Stimulated activated effector memory CD8-positive, alpha-beta T cell treated with anti-CD3 and anti-CD28 coated beads, Interleukin-12 subunit alpha, Interleukin-12 subunit beta, amount 100 ng/mL, for 72 hours (primary cell): ENCODE results near the gene MAP4K4.

Experiments
- ATAC-seq: fragments of 150-1000 bp; cut with Tn5 transposase; 2 replicates; pipeline ENCODE4 v1.10.0; 2021
- DNase-seq, 2 donors: peaks; one replicate each; pipeline ENCODE4 v3.0.0; 2021 to 2022; ENCODE audit warnings: low spot score in 2 of 2
- H3K27ac Mint-ChIP-seq: one replicate; pipeline ENCODE4 v1.8.0; 2022; ENCODE audit warnings: mild to moderate bottlenecking, mixed read lengths
- H3K36me3 Mint-ChIP-seq: one replicate; pipeline ENCODE4 v1.8.0; 2022; ENCODE audit warnings: mild to moderate bottlenecking, mixed read lengths
- H3K4me1 Mint-ChIP-seq: one replicate; pipeline ENCODE4 v1.8.0; 2022; ENCODE audit warnings: mixed read lengths
- H3K4me3 Mint-ChIP-seq: one replicate; pipeline ENCODE4 v1.8.0; 2022; ENCODE audit warnings: mild to moderate bottlenecking, mixed read lengths
- H3K9me3 Mint-ChIP-seq: one replicate; pipeline ENCODE4 v1.8.0; 2022; ENCODE audit warnings: mixed read lengths

MAP4K4 gene

DNA sequence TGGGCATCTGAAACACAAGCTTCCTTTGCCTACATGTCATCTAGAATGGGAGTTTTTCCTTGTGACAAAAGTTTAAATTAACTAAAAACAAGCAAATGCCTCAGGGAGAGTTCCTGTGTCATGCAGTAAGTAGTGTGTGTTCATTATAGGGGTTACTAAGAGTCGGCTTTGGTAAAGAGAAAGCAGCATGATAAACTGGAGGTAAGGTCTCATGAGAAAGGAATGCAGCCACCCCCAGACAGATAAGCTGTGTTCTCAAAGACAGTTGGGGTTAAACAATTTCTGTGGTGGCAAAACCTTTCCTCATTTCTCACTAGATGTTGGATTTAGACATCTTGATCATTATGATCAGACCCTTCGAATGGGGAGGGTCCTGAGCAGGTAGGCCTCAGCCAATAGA lies 129.7 kb downstream of the MAP4K4 start:
- H3K4me3 Mint-ChIP-seq = no peak overlapping the region
- H3K36me3 Mint-ChIP-seq = peaks cover 23% of the 10 kb centered on the region
- no peak overlapping the region for H3K27ac Mint-ChIP-seq
- ATAC-seq (no peak), DNase-seq (no peak)
- H3K9me3 Mint-ChIP-seq = no peaks in the 10 kb centered on the region
- peaks cover 65% of the 10 kb centered on the region for H3K4me1 Mint-ChIP-seq

DNA sequence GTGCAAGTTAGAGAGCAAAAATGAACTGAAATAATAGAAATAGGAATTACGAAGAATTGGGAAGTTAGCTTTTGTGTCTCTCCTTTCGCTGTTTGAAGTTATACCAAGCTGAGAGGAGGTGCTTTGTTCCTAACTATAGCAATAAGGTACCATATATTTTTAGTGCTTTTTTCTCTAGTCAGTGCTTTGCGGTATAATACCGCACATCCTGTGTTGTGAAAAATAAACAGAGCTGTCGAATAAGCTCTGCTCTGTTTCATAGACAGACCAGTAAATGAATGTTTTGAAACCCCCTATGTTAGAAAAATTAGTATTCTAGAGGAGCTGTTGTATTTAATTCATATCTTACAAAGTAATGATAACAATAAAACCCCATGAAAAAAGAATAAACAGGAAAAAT lies 130.8 kb downstream of the MAP4K4 start:
- peaks cover 55% of the 10 kb centered on the region for H3K4me1 Mint-ChIP-seq
- no peak overlapping the region for H3K27ac Mint-ChIP-seq
- peak; percentile 77 for ATAC-seq
- H3K36me3 Mint-ChIP-seq = peaks cover 29% of the 10 kb centered on the region
- no peak overlapping the region for H3K4me3 Mint-ChIP-seq
- no peaks in the 10 kb centered on the region for H3K9me3 Mint-ChIP-seq
- no peak for DNase-seq

DNA sequence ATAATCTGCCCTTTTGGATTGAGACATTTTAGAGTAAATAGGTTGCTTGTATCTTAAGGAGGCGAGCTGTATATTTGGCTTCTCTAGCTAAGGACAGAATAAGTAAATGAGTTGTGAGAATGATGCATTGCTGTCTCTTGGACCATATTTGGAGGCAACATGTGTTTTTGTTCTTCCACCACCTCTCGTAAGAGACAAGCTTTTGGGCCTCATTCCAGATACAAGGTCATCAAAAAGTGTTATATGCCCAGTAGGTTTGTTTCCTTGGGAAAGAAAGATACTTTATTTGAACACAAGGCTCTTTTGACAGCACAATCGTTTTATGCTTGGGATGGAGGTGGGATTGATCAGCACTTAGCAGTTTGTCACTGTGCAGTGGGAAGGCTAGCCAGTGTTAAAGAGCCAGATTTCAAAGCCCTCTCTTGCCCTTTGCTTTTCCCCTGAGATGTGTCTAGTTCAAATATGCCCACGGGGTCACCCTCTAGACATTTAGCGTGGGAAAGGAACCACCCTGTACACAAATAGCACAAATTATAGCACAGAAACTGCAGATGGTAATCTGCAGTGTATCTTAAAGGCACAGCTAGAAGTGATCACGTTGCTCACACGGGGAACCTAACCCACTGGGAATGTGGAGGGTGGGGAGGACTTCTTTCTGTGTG lies 131.3 kb downstream of the MAP4K4 start:
- H3K9me3 Mint-ChIP-seq = no peaks in the 10 kb centered on the region

DNA sequence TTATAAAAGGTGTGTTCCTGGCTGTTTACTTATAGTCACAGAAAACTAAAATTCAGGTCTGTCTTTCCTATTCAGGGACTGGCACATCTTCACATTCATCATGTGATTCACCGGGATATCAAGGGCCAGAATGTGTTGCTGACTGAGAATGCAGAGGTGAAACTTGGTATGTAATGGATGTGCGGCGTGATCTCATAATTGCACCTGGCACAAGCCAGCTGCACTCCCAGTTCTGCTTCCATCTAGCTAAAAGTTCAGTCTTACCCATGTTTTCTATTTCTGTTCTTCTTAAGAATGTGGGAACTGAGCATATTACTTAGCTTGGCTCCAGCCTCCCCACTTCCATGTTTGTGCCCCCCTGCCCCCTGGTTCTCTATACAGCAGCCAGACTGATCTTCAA lies 131.9 kb downstream of the MAP4K4 start:
- H3K9me3 Mint-ChIP-seq = no peaks in the 10 kb centered on the region
- H3K4me1 Mint-ChIP-seq = peaks cover 48% of the 10 kb centered on the region
- ATAC-seq (no peak), DNase-seq (no peak)
- H3K4me3 Mint-ChIP-seq = no peak overlapping the region
- no peak overlapping the region for H3K27ac Mint-ChIP-seq
- peaks cover 33% of the 10 kb centered on the region for H3K36me3 Mint-ChIP-seq

More for the DNA sequence above, 131.3 kb downstream of the MAP4K4 start:
- Mint-ChIP-seq H3K36me3 (peaks cover 29% of the 10 kb centered on the region), H3K4me1 (peaks cover 50% of the 10 kb centered on the region), H3K27ac (no peak overlapping the region), H3K4me3 (no peak overlapping the region)
- ATAC-seq = no peak
- DNase-seq = no peak

DNA sequence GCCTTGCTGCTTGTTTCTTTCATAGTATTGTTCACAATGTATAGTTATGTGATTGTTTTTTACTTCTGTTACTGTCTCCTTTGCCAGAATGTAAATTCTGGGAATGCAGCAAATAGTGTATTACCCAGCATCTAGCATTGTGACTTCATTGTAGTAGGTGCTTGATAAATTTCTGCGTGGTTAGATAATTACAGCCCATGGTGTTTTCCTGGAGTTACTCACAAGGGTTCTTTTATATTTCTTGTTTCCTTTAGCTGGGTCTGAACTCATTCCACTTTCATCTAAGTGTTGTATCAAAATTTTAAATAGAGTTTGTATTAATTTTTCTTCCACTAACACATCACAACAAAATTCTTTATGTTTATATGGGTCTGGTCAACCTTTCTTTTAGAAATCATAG lies 132.6 kb downstream of the MAP4K4 start:
- DNase-seq = no peak
- peak overlapping the region; percentile 48 for H3K27ac Mint-ChIP-seq
- ATAC-seq = peak; percentile 17
- H3K36me3 Mint-ChIP-seq = peaks cover 40% of the 10 kb centered on the region
- H3K9me3 Mint-ChIP-seq = no peaks in the 10 kb centered on the region
- peaks cover 48% of the 10 kb centered on the region for H3K4me1 Mint-ChIP-seq
- H3K4me3 Mint-ChIP-seq = no peak overlapping the region

DNA sequence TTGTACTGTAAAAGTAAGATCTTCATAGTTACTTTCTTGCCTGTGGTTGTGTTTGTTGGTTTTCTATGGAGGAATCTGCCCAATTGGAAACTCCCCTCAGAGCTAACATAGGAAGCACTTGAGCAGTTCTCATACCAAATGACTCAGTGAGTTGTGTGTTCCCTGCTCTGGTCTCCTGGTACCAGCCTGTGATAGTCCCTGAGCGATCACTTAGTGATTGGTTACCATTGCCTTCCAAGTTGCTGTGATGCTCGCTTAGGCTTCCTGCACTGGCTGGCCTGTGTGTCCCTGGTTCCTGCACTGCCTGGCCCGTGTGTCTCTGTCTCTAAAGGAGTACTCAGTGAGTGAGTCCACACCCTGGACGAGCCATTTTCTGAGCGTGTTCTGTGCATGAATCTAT lies 133.0 kb downstream of the MAP4K4 start:
- peak overlapping the region; percentile 48 for H3K27ac Mint-ChIP-seq
- DNase-seq = peak in 1 of 2 donors; percentile 57
- H3K36me3 Mint-ChIP-seq = peaks cover 43% of the 10 kb centered on the region

DNA sequence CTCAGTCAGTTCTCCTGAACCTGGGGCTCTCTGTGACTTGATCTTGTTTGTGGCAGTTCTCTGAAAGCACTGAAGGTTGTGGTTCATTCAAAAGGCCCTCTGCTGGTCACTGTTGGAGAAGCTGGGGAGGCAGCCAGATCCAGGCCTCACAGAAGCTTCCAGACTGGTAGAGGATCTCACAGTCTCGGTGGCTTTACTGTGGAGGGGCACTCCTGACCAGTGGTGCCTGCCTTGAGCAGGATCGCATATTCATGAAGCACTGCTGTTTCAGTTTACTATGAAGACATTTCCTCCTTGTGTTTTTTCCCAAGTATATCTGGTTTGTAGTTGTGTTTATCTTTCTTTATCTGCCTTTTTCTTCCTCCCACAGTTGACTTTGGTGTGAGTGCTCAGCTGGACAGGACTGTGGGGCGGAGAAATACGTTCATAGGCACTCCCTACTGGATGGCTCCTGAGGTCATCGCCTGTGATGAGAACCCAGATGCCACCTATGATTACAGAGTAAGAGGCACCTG lies 133.9 kb downstream of the MAP4K4 start:
- peak; percentile 80 for ATAC-seq
- Mint-ChIP-seq H3K36me3 (peaks cover 51% of the 10 kb centered on the region), H3K4me3 (no peak overlapping the region), H3K4me1 (peaks cover 48% of the 10 kb centered on the region), H3K9me3 (no peaks in the 10 kb centered on the region), H3K27ac (peak overlapping the region; percentile 48)
- peak; percentile 40 to 75 for DNase-seq

More for the DNA sequence above, 133.0 kb downstream of the MAP4K4 start:
- peaks cover 48% of the 10 kb centered on the region for H3K4me1 Mint-ChIP-seq
- ATAC-seq = peak; percentile 88
- H3K9me3 Mint-ChIP-seq = no peaks in the 10 kb centered on the region
- H3K4me3 Mint-ChIP-seq = no peak overlapping the region

DNA sequence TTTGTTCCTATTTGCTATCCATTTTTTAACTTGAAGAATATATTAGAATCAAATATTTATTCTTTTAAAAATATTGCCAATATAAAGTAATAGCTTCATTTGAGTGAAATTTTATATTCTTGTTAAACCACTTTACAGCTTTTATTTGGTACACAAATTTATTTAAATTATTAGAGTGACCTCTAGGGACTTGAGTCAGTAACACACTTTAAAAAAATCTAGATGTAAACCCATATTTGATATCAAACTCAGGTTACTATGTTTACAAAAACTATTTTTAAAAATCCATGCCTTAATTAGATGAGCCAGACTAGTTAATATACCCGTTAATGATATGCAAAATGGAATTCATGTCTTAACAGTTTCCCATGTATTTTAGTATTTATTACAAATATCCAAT lies 134.6 kb downstream of the MAP4K4 start:
- Mint-ChIP-seq H3K4me3 (no peak overlapping the region), H3K9me3 (no peaks in the 10 kb centered on the region), H3K36me3 (peaks cover 57% of the 10 kb centered on the region), H3K4me1 (peaks cover 45% of the 10 kb centered on the region), H3K27ac (no peak overlapping the region)
- ATAC-seq = no peak
- no peak for DNase-seq

DNA sequence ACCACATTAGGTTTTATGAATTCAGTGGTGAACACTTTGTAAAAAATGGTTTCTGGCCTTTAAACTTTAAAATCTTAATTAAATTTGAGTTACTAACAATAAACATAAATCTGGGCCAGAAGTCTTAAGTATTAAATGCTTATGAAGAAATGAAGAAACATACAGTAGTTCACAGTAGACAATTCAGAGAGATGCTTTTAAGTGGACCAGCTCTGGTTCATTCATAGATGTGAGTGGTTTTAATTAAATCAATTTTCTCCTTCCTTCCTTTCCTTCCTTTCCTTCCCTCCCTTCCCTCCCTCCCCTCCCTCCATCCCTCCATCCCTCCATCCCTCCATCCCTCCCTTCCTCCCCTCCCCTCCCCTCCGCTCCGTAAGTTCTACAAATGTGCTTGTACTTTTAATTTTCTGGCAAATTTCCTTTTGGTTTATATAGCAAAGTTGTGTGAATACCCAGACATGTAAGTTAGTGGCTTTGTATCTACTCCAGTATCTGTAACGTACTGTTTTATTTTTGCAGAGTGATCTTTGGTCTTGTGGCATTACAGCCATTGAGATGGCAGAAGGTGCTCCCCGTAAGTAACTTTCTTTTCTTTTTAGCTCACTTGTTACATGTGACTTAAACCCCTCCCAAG lies 136.5 kb downstream of the MAP4K4 start:
- Mint-ChIP-seq H3K4me3 (no peak overlapping the region), H3K9me3 (no peaks in the 10 kb centered on the region), H3K27ac (no peak overlapping the region), H3K4me1 (peaks cover 26% of the 10 kb centered on the region), H3K36me3 (peaks cover 72% of the 10 kb centered on the region)
- DNase-seq (no peak), ATAC-seq (no peak)

DNA sequence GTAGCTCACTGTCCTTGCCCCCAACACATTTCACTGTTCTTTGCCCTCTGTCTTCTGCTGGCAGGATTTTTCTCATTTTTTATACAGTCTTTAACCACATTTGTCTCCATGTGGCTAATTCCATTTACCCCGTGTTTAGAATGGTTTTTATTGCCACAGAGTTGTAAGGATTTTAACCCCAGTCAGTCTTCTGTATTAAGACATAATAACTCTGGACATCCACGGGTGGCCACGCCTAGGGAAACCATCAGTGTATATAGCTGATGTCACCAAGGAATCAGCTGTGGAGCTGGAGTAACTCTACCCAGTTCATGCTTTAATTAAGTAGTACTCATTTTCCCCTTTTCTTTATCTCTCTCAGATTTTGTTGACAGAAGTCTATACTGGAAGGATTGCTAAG lies 139.8 kb downstream of the MAP4K4 start:
- Mint-ChIP-seq H3K9me3 (no peaks in the 10 kb centered on the region), H3K27ac (peak overlapping the region; percentile 49), H3K4me1 (peaks cover 9% of the 10 kb centered on the region), H3K36me3 (peaks cover 66% of the 10 kb centered on the region), H3K4me3 (no peak overlapping the region)
- no peak for DNase-seq
- ATAC-seq = no peak

DNA sequence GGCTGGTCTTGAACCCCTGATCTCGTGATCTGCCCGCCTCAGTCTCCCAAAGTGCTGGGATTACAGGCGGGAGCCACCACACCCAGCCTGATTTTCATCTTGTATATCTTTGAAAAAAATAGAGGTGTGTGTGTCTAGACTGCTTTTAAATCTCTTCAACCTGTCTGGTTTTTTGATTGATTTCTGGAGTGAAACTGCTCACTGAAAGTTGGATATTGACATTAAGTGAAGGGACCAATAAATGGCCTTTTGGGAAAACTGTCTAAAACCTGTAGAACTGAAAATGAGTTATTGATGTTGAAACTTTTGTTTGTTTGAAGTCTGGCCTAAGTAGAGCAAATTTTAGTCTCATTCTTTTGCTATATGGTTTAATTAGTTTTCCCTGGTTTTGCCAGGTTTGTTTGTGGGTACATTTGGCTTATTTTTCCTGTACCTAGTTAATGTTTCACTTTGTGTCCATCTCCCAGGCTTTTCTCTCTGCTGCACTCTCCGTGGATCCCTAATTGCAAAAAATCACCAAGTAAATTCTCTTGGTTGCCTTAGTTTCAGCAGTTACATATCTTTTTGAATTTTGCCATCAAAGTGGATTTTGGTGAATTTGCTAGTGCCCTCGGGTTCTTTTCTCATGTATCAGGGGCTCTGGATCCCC lies 144.3 kb downstream of the MAP4K4 start:
- ATAC-seq (no peak), DNase-seq (no peak)
- H3K4me3 Mint-ChIP-seq = no peak overlapping the region
- H3K4me1 Mint-ChIP-seq = peaks cover 12% of the 10 kb centered on the region
- H3K36me3 Mint-ChIP-seq = peaks cover 76% of the 10 kb centered on the region
- peak overlapping the region; percentile 64 for H3K27ac Mint-ChIP-seq
- no peaks in the 10 kb centered on the region for H3K9me3 Mint-ChIP-seq

DNA sequence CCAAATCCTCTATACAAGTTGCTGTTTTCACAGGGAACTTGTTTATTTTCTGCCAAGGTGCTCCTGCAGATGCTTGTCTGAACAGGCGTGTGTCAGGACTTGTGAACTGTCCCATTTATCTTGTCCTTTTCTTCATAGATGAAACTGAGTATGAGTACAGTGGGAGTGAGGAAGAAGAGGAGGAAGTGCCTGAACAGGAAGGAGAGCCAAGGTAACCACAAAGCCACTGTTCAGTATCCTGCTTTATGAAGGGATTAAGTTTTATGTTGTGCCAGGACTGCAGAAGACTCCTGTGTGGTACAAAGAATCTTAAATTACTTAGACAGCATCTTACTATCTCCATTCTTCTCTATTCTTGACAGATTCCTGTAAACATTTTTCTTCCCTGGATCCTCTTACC lies 145.0 kb downstream of the MAP4K4 start:
- H3K4me1 Mint-ChIP-seq = peaks cover 12% of the 10 kb centered on the region
- H3K4me3 Mint-ChIP-seq = no peak overlapping the region
- no peaks in the 10 kb centered on the region for H3K9me3 Mint-ChIP-seq
- H3K27ac Mint-ChIP-seq = peak overlapping the region; percentile 64
- peaks cover 69% of the 10 kb centered on the region for H3K36me3 Mint-ChIP-seq
- ATAC-seq = no peak
- no peak for DNase-seq

DNA sequence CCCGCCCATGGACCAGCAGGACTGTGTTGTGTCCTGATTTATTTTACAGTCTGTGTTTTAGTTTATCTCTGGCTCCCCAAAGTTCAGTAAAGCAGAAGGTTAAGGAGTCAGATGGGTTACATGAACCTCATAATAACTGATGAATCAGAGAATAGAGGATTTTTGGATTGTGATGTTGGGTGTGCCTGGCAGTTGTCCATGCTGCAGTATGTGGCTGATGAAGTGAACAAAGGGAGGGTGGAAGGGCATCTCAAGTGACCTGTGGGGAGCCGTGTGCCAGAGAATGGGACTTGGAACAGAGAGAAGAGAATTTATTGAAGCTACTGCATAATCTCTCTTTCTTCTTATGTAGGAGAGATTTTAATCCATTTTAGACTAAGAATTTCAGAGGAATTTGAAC lies 145.5 kb downstream of the MAP4K4 start:
- no peak for DNase-seq
- Mint-ChIP-seq H3K9me3 (no peaks in the 10 kb centered on the region), H3K4me3 (no peak overlapping the region), H3K4me1 (peaks cover 12% of the 10 kb centered on the region), H3K36me3 (peaks cover 70% of the 10 kb centered on the region), H3K27ac (peak overlapping the region; percentile 64)
- ATAC-seq = no peak

DNA sequence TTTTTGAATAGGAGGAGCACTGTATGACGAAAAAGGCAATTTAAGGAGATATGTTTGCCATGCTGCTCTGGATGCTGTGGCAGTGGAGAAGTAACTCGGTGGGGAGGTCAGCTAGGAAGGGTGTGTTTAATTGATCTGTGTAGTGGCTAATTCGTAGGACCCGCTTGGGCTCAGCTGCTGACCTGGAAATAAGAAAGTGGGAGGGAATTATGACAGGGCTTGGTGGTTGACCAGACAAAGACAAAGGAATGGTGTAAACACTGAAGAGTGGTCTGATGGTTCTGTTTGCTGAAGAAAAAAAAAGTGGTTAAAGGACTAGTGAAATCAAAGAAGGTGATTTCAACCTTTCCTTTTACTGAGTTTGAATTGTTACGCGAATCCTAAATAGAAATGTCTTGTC lies 146.0 kb downstream of the MAP4K4 start:
- Mint-ChIP-seq H3K4me3 (no peak overlapping the region), H3K27ac (peak overlapping the region; percentile 64), H3K4me1 (peaks cover 12% of the 10 kb centered on the region), H3K9me3 (no peaks in the 10 kb centered on the region), H3K36me3 (peaks cover 68% of the 10 kb centered on the region)
- ATAC-seq = no peak
- DNase-seq = no peak

DNA sequence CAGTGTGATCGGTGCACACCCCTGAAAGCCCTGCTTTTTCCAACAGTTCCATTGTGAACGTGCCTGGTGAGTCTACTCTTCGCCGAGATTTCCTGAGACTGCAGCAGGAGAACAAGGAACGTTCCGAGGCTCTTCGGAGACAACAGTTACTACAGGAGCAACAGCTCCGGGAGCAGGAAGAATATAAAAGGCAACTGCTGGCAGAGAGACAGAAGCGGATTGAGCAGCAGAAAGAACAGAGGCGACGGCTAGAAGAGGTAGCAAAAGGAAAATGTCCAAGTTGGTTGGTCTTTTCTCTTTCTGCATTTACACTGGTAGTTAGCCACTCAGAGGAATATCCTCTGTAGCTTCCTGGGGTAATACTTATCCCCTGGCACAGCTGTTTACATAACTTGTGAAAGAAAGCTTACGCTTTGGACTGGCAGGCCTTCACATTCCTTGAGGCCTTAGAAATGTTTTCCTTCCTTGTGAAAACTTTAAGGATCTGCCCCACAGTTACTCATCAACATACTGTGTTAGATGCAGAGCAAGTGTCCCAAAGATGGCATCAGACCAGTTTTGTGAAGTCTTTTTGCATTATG lies 146.6 kb downstream of the MAP4K4 start:
- H3K4me3 Mint-ChIP-seq = no peak overlapping the region
- peaks cover 71% of the 10 kb centered on the region for H3K36me3 Mint-ChIP-seq
- H3K27ac Mint-ChIP-seq = peak overlapping the region; percentile 64
- ATAC-seq (no peak), DNase-seq (no peak)
- H3K9me3 Mint-ChIP-seq = no peaks in the 10 kb centered on the region
- H3K4me1 Mint-ChIP-seq = peaks cover 19% of the 10 kb centered on the region
